Measurements from ENCODE around the gene CTNS.
A peak's percentile ranks its signal among the peaks of the same experiment; 100 is the strongest.

The CTNS gene

GRCh38 chr17:3636154-3636907, at the start of gene CTNS, which contains the start of gene SHPK:
CTNS (plus strand) TSS chr17:3636760; CDS start chr17:3640207, 3,447 bp downstream.
SHPK (minus strand) TSS chr17:3636250; CDS start chr17:3636219, 31 bp downstream.
- peak; percentile 95 for FAIRE-seq

- FAIRE-seq = no peak
Observed at GRCh38 chr17:3589784-3590183, 46.8 kb upstream of the CTNS start.

GRCh38 chr17:3590231-3590630, 46.3 kb upstream of the CTNS start:
- FAIRE-seq = no peak

- no peak for FAIRE-seq
Observed at GRCh38 chr17:3590768-3591167, 45.8 kb upstream of the CTNS start.

GRCh38 chr17:3592216-3592860, 44.2 kb upstream of the CTNS start:
- no peak for FAIRE-seq

GRCh38 chr17:3593384-3593783, 43.2 kb upstream of the CTNS start:
- no peak for FAIRE-seq

GRCh38 chr17:3594051-3594800, 42.3 kb upstream of the CTNS start:
- FAIRE-seq = no peak

- FAIRE-seq = no peak
Observed at GRCh38 chr17:3594976-3595375, 41.6 kb upstream of the CTNS start.

- no peak for FAIRE-seq
Observed at GRCh38 chr17:3596804-3597464, 39.6 kb upstream of the CTNS start.

- FAIRE-seq = no peak
Observed at GRCh38 chr17:3598078-3598477, 38.5 kb upstream of the CTNS start.

- FAIRE-seq = no peak
Observed at GRCh38 chr17:3600529-3601205, 35.9 kb upstream of the CTNS start.

- no peak for FAIRE-seq
Observed at GRCh38 chr17:3602499-3602898, 34.1 kb upstream of the CTNS start.

- FAIRE-seq = no peak
Observed at GRCh38 chr17:3603119-3603869, 33.3 kb upstream of the CTNS start.

- FAIRE-seq = no peak
Observed at GRCh38 chr17:3603870-3604259, 32.7 kb upstream of the CTNS start.

GRCh38 chr17:3609689-3610088, 26.9 kb upstream of the CTNS start:
- no peak for FAIRE-seq

GRCh38 chr17:3610523-3610922, 26.0 kb upstream of the CTNS start:
- FAIRE-seq = no peak

- FAIRE-seq = no peak
Observed at GRCh38 chr17:3613124-3613523, 23.4 kb upstream of the CTNS start.

GRCh38 chr17:3615160-3615870, 21.2 kb upstream of the CTNS start:
- no peak for FAIRE-seq

- FAIRE-seq = no peak
Observed at GRCh38 chr17:3621146-3621720, 15.3 kb upstream of the CTNS start.

- no peak for FAIRE-seq
Observed at GRCh38 chr17:3622977-3623594, 13.5 kb upstream of the CTNS start.
